Measurements from ENCODE around the gene EXOC6.

Gene EXOC6

DNA sequence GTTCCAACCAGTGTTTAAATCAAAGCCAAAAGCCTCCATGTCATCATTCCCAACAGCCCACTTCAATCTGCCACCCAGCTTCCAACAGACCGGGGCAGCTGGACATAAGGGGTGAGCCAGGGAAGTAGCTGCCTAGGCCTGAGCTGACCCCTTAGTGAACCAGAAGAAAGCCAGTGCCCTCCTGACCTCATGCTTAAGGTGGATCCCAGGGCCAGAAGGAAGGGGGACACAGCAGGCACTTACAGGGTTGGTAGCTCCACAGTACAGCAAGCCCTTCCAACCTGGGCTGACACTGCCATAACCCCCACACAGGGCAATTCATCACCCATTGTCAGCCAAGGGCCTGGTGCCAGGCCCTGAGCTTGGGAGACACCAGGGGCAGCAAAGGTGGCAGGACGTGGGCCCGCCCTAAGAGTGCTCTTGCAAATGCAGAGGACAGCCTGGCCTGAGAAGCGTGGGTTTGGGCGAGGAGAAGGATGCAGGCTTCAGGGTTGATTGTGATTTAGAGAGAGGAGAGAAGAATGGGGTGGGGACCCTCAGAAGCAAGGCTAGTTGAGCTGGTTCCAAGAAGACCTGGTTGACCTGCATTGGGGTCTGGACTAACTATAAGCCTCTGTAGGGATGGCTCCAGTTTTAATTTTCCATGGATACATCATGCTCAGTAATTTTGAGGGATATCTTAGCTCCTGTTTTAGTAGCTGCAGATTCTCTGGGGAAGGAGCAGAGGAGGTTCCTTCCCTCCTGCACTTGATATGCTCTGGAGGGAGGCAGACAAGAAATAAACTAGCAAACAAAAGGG lies 222.3 kb downstream of the EXOC6 start:
- POLR2A ChIA-PET (ENCODE audit: low non-redundant PET) = no interaction called here

DNA sequence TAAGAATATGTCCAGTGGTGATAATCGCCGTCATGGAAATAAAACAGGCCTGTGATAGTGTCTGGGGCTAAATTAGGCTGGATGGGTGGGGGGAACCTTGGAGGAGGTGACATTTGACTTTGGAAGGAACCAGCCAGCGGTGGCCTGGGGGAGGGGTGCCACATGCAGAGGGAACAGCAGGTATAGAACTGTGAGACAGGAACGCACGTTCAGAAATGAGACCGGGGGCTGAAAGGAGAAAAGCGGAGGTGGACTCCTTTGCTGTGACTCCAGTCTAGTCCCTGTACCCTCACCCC lies 222.8 kb downstream of the EXOC6 start:
- no peak for TF ChIP-seq CTCF (conservative IDR thresholded peaks at IDR 0.05; ENCODE audit: low read depth)
- ChIA-PET POLR2A (ENCODE audit: low non-redundant PET) (no interaction called here), CTCF (interaction anchor here (1.1 to 1.8 kb wide), 2 partner anchors 8 to 231 kb away, joined by 3 to 6 read pairs; no protein-coding TSS in a partner anchor)
- no peak for DNase-seq (ENCODE audit: low spot score)
- H3K27ac ChIP-seq = no peak overlapping the region

More for the DNA sequence above, 222.3 kb downstream of the EXOC6 start:
- H3K27ac ChIP-seq = no peak overlapping the region
- no peak for DNase-seq (ENCODE audit: low spot score)
- TF ChIP-seq CTCF (conservative IDR thresholded peaks at IDR 0.05; ENCODE audit: low read depth) = no peak
- CTCF ChIA-PET = interaction anchor here (1.1 to 1.8 kb wide), 2 partner anchors 9 to 231 kb away, joined by 3 to 6 read pairs; no protein-coding TSS in a partner anchor

DNA sequence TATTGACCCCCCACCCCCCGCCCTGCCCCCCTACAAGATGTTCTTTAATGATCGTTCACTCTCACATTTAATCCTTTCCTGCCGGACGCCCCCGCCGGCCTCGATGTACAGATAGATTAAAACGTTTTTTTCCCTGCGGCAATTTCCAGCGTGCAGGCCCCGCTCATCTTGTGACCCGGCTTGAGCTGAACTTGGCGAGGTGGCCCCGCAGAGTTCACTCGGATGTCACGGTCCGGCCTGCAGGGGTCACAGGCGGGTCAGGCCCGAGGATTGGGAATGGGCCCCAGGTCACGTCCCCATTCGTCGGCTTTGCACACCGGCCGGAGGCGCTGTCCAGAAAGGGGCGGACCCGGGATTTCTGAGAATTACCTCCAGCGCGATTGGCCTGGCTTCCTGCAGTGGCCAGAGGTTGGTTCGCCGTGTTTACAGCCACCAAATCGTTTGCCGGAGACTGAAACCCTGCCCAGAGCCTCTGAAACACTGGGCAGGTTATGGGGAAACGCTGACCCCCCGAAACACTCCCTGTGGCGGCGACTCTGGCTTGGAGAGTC lies 223.4 kb downstream of the EXOC6 start:
- no peak for TF ChIP-seq CTCF (conservative IDR thresholded peaks at IDR 0.05; ENCODE audit: low read depth)
- no peak overlapping the region for H3K27ac ChIP-seq
- ChIA-PET POLR2A (ENCODE audit: low non-redundant PET) (no interaction called here), CTCF (interaction anchor here (0.9 kb wide), 1 partner anchor 222 kb away, joined by 3 read pairs; no protein-coding TSS in a partner anchor)
- DNase-seq (ENCODE audit: low spot score) = no peak

DNA sequence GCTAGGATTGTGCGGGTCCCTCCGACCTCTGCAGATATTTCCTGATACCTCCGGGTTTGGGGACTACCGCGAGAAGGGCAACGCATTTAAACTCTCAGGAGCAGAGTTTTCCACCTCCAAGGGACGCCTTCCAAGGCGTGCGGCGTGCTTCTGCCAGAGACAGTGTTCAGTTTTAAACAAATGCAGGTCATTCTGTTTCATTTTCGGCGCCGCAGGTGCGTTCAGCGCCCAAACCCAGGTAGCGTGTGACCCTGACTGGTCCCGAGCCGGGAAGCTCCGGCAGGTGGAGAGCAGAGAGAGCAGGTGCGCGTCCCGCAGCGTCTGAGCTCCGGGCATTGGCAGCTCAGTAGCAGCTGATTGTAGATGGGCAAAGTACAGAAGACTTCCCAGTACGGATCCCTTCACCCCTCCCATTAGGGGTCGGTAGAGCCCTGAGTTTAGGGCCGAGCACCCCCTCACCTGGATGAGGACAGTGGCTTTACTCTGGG lies 223.9 kb downstream of the EXOC6 start:
- no peak overlapping the region for H3K27ac ChIP-seq
- DNase-seq (ENCODE audit: low spot score) = no peak
- CTCF ChIA-PET = interaction anchor here (0.6 to 1.1 kb wide), 3 partner anchors 108 to 494 kb away, joined by 3 to 4 read pairs (median 3); no protein-coding TSS in a partner anchor
- POLR2A ChIA-PET (ENCODE audit: low non-redundant PET) = no interaction called here
- no peak for TF ChIP-seq CTCF (conservative IDR thresholded peaks at IDR 0.05; ENCODE audit: low read depth)

GRCh38 chr10:93072713-93073538 lies 224.6 kb downstream of the EXOC6 start:
- ChIA-PET CTCF (interaction anchor here (0.6 to 1.1 kb wide), 5 partner anchors 93 to 493 kb away, joined by 3 to 4 read pairs (median 3); no protein-coding TSS in a partner anchor), POLR2A (ENCODE audit: low non-redundant PET) (no interaction called here)
- DNase-seq (ENCODE audit: low spot score) = no peak
- no peak overlapping the region for H3K27ac ChIP-seq
- no peak for TF ChIP-seq CTCF (conservative IDR thresholded peaks at IDR 0.05; ENCODE audit: low read depth)

DNA sequence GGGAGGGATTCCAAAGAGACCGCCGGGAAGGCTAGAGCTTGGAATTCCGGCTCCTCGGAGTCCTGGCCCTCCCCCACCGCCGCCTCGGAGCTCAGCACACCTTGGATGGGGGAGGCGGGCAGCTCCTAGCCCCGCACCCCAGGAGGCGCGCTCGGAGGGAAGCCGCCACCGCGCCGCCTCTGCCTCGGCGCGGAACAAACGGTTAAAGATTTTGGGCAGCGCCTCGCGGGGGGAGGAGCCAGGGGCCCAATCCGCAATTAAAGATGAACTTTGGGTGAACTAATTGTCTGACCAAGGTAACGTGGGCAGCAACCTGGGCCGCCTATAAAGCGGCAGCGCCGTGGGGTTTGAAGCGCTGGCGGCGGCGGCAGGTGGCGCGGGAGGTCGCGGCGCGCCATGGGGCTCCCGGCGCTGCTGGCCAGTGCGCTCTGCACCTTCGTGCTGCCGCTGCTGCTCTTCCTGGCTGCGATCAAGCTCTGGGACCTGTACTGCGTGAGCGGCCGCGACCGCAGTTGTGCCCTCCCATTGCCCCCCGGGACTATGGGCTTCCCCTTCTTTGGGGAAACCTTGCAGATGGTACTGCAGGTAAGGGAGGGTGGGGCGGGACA lies 225.3 kb downstream of the EXOC6 start, which contains the start of gene CYP26A1:
Gene CYP26A1 (plus strand): TSS at position 355 of the 608 bp plus-strand sequence. CDS start 42 bp downstream, at position 397.
- no peak within 1 kb of the TSS for H3K27ac ChIP-seq
- TF ChIP-seq CTCF (conservative IDR thresholded peaks at IDR 0.05; ENCODE audit: low read depth) = no peak
- DNase-seq (ENCODE audit: low spot score) = no peak
- CTCF ChIA-PET = interaction anchor here (0.7 kb wide), 1 partner anchor 94 kb away, joined by 3 read pairs; no protein-coding TSS in a partner anchor
- POLR2A ChIA-PET (ENCODE audit: low non-redundant PET) = no interaction called here

Measured in RWPE1 (cell line).